Cardiac muscle cell (in vitro differentiated cells and primary cell): ENCODE measurements around the gene TCF12. TPM values are rescaled to one million over a fixed set of nuclear protein-coding genes. Genes with fewer than 3 reads are reported as not detected.

ENCODE experiments used
- DNase-seq, 2 donors: peaks; one replicate each; pipeline versions ENCODE4 v3.0.0 to v3.0.0-alpha.2; 2010 to 2017; ENCODE audit warnings: low read depth in 1 of 2, low spot score in 1 of 2
- H3K27ac ChIP-seq: fragments of 200-600 bp; sonication (generic); 2 replicates; pipeline ENCODE4 v1.5.1; 2016
- H3K27me3 ChIP-seq: fragments of 200-600 bp; sonication (generic); 2 replicates; pipeline ENCODE4 v1.6.0; 2016; ENCODE audit warnings: control low read depth
- H3K36me3 ChIP-seq: fragments of 200-600 bp; sonication (generic); 2 replicates; pipeline ENCODE4 v1.5.1; 2016; ENCODE audit warnings: control low read depth
- H3K4me1 ChIP-seq: fragments of 200-600 bp; sonication (generic); 2 replicates; pipeline ENCODE4 v1.8.1; 2017; ENCODE audit warnings: low read depth, mild to moderate bottlenecking, mixed run types
- H3K4me3 ChIP-seq: fragments of 200-600 bp; sonication (generic); 2 replicates; pipeline ENCODE4 v1.5.1; 2016; ENCODE audit warnings: mild to moderate bottlenecking
- H3K9me3 ChIP-seq: fragments of 200-600 bp; sonication (generic); 2 replicates; pipeline ENCODE4 v1.5.1; 2017; ENCODE audit warnings: low read depth, mild to moderate bottlenecking, control low read depth
- polyA plus RNA-seq: library from polyadenylated mRNA; unstranded; fragments of >200 nt; fragmentation: Nextera tagmentation; extraction: Ambion mirVana; gene quantifications from 2 replicates; pipeline ENCODE4 v1.2.1, GENCODE V29; 2016
- total RNA-seq: library from RNA; depleted of rRNA; stranded (reverse); fragments of >200 nt; gene quantifications from 2 replicates; pipeline ENCODE4 v1.2.3, GENCODE V29; 2016
- TF ChIP-seq, protein P1 (sequence below): IDR thresholded peaks from 2 replicates; pipeline ENCODE4 v1.5.1; 2012; ENCODE audit warnings: low read depth, mild to moderate bottlenecking, low read length

The TCF12 gene
- total and polyA plus RNA-seq, 2 experiments from 2014 or later, result 42.6 to 137 TPM

DNA sequence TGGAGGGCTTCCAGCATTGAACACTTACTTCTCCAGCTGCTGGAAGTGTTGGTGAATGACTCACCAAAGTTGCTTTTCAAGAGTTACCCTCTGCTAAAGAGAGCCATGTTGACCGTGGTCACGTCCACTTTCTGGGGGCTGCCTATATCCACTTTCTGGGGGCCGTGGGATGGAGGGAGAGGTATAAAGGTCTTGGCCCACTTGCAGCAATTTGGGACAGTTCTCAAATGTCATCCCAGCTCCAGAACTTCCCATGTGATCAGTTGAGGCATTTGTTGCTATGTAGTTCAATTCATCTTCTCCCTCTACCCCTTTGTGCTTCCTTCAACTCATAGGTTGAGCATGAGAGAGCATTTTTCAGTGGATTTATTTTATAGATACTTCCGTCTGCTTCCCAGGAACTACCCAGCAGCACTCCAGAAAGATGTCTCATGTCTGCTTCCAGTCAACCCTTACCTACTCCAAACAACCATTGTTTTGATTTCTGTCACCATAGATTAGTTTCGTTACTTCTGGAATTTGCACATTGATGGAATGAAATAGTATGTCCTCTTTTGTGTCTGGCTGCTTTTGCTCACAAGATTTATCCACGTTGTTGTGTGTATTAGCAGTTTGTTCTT lies 130.6 kb downstream of the TCF12 start:
- H3K27me3 ChIP-seq, result no peaks in the 10 kb centered on the region
- H3K36me3 ChIP-seq, result no peaks in the 10 kb centered on the region
- H3K4me3 ChIP-seq, result no peak overlapping the region
- TF ChIP-seq, protein P1, sequence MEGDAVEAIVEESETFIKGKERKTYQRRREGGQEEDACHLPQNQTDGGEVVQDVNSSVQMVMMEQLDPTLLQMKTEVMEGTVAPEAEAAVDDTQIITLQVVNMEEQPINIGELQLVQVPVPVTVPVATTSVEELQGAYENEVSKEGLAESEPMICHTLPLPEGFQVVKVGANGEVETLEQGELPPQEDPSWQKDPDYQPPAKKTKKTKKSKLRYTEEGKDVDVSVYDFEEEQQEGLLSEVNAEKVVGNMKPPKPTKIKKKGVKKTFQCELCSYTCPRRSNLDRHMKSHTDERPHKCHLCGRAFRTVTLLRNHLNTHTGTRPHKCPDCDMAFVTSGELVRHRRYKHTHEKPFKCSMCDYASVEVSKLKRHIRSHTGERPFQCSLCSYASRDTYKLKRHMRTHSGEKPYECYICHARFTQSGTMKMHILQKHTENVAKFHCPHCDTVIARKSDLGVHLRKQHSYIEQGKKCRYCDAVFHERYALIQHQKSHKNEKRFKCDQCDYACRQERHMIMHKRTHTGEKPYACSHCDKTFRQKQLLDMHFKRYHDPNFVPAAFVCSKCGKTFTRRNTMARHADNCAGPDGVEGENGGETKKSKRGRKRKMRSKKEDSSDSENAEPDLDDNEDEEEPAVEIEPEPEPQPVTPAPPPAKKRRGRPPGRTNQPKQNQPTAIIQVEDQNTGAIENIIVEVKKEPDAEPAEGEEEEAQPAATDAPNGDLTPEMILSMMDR, result no peak
- H3K9me3 ChIP-seq, result no peaks in the 10 kb centered on the region
- no peak overlapping the region for H3K27ac ChIP-seq
- DNase-seq, result no peak
- peaks cover 23% of the 10 kb centered on the region for H3K4me1 ChIP-seq

DNA sequence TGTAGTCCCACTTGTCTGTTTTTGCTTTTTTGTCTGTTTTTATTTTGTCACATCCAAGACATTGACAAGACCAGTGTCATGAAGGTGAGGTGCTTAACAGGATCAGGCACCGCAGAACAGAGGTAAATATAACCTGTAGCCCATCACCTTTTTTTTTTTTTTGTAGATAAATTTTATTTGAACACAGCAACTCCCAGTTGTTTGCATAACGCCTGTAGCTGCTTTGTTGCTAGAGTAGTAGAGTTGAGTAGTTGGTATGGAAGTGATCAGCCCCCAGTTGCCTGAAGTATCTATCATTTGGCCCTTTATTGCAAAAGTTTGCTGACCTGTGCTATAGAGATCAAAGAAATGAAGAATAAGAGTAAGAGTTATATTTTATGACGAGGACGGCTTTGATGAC lies 135.0 kb downstream of the TCF12 start:
- TF ChIP-seq, protein P1, result no peak
- Histone ChIP-seq H3K9me3 (no peaks in the 10 kb centered on the region), H3K27me3 (no peaks in the 10 kb centered on the region), H3K4me3 (no peak overlapping the region), H3K36me3 (no peaks in the 10 kb centered on the region), H3K4me1 (peaks cover 16% of the 10 kb centered on the region), H3K27ac (no peak overlapping the region)
- no peak for DNase-seq

DNA sequence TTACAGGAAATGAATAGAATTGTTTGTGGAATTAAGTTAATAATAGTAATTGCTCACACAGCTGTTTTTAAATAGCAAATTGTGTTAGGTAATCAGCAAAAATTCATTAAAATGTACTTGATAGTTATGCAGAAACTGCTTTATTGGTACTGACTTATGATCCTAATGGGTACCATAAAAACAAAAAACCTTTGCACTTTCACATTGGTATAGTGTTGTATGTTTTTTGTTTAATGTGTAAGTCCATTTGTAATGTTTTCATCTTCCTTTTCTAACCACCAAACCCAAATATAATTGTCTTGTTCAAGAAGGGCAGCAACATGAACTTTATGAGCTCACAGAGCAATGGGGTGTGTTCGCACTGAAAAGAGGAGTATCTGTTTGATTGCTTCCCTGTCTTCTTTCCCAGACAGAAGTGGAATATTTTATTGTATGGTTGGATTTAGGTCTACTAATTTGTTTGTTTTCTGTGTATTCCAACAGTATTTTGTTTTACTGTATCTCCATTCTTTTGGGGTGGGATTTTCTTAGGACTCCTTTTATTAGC lies 135.8 kb downstream of the TCF12 start:
- Histone ChIP-seq H3K9me3 (no peaks in the 10 kb centered on the region), H3K4me1 (peaks cover 16% of the 10 kb centered on the region), H3K4me3 (no peak overlapping the region), H3K27me3 (no peaks in the 10 kb centered on the region), H3K36me3 (no peaks in the 10 kb centered on the region), H3K27ac (no peak overlapping the region)
- TF ChIP-seq, protein P1, result no peak
- DNase-seq, result no peak

DNA sequence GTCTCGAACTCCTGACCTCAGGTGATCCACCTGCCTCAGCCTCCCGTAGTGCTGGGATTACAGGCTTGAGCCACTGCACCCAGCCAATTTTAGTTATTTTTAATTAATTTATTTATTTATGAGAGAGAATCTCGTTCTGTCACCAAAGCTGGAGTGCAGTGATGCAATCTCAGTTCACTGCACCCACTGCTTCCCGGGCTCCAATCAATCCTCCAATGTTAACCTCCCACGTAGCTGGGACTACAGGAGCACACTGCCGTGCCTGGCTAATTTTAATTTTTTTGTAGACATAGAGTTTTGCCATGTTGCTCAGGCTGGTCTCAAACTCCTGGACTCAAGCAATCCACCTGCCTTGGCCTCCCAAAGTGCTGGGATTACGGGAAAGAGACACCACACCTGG lies 137.9 kb downstream of the TCF12 start:
- Histone ChIP-seq H3K4me3 (no peak overlapping the region), H3K9me3 (no peaks in the 10 kb centered on the region), H3K27ac (no peak overlapping the region), H3K36me3 (no peaks in the 10 kb centered on the region), H3K4me1 (peaks cover 16% of the 10 kb centered on the region), H3K27me3 (no peaks in the 10 kb centered on the region)
- TF ChIP-seq, protein P1, result no peak
- no peak for DNase-seq

DNA sequence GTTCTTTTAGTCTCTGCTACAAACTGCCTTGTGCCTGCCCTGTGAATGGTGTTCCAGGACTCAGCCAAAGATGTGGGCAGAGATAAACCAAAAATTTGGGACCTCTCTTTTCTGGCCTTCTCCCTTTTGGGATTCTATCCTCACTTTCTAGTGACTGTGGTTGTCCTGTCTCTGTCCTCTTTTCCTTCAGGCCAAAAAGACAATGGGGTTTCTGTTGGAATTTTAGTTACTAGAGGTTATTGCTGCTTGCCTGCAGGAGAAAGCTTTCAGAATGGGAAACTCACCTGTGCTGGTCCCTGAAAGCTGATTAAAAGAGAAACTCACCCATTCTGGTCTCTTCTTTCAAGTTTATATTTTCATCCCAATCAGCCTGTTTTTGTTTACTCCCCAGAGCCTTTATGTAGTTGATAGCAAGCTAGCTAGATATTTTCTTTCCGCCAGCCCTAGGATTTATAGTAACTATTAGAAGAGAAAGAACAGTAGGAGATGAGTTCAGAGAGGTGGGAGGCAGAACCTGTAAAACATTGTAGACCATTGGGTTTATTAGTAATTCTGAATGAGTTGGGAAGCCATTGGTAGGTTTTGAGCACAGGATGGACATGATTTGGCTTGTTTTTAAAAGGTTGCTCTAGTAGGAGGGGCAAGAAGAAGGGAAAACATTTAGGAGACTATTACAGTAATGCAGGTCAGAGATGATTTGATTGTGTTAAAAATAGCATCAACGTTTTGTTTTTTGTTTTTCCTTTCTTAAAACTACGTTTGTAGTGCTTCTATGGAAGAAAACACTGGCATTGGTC lies 138.9 kb downstream of the TCF12 start:
- H3K4me1 ChIP-seq, result peaks cover 16% of the 10 kb centered on the region
- H3K4me3 ChIP-seq, result no peak overlapping the region
- no peaks in the 10 kb centered on the region for H3K27me3 ChIP-seq
- no peaks in the 10 kb centered on the region for H3K9me3 ChIP-seq
- no peaks in the 10 kb centered on the region for H3K36me3 ChIP-seq
- DNase-seq, result no peak
- TF ChIP-seq, protein P1, result no peak
- peak overlapping the region; percentile 45 for H3K27ac ChIP-seq
